ENCODE measurements around the gene LDHAL6B. TPM values are rescaled to one million over a fixed set of nuclear protein-coding genes. Genes with fewer than 3 reads are reported as not detected.

The LDHAL6B gene
- total and polyA plus RNA-seq, 2 donors (not counting 1 experiment from before 2014, with no cell fraction given), result not detected

DNA sequence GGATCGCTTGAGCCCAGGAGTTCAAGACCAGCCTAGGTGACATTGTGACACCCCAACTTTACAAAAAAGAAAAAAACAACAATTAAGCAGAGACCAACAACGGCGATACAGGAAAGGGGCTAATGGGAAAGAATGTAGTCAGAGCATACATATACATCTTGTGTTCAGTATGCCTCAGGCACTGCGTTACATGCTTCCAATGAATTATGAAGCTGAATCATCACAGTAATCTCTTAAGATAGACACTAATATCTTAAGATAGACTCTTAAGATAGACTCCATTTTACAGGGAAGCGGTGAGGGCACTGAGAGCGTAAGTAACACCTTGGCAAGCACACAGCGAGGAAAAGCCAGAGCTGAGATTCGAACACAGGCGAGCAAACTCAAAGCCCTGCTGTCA, 6.1 kb upstream of the LDHAL6B start:
- Histone ChIP-seq H3K79me2 (ENCODE audit: control insufficient read depth, insufficient read depth, low read length) (no peaks in the 10 kb centered on the region), H4K20me1 (ENCODE audit: control insufficient read depth, extremely low read depth, insufficient read depth, low read length) (no peaks in the 10 kb centered on the region), H3K27me3 (ENCODE audit: control insufficient read depth, insufficient read depth, low read length) (no peaks in the 10 kb centered on the region), H3K27ac (ENCODE audit: insufficient read depth, low read length) (no peak overlapping the region), H3K9ac (ENCODE audit: insufficient read depth, low read length) (no peak overlapping the region), H2AFZ (ENCODE audit: low read length) (no peak overlapping the region), H3K4me1 (ENCODE audit: control insufficient read depth, extremely low read depth, insufficient read depth, low read length) (peaks cover 2% of the 10 kb centered on the region), H3K36me3 (ENCODE audit: control insufficient read depth, insufficient read depth, low read length) (peaks cover 2% of the 10 kb centered on the region), H3K9me3 (ENCODE audit: control insufficient read depth, insufficient read depth, low read depth, low read length) (no peaks in the 10 kb centered on the region), H3K4me3 (replicated peaks in 1 of 4; ENCODE audit: control extremely low read depth in 1 of 4, insufficient read depth in 1 of 4, low read depth in 3 of 4, low read length in 4 of 4) (no peak overlapping the region), H3K4me2 (ENCODE audit: extremely low read depth, insufficient read depth, low read length) (no peak overlapping the region)
- TF ChIP-seq, protein P1, sequence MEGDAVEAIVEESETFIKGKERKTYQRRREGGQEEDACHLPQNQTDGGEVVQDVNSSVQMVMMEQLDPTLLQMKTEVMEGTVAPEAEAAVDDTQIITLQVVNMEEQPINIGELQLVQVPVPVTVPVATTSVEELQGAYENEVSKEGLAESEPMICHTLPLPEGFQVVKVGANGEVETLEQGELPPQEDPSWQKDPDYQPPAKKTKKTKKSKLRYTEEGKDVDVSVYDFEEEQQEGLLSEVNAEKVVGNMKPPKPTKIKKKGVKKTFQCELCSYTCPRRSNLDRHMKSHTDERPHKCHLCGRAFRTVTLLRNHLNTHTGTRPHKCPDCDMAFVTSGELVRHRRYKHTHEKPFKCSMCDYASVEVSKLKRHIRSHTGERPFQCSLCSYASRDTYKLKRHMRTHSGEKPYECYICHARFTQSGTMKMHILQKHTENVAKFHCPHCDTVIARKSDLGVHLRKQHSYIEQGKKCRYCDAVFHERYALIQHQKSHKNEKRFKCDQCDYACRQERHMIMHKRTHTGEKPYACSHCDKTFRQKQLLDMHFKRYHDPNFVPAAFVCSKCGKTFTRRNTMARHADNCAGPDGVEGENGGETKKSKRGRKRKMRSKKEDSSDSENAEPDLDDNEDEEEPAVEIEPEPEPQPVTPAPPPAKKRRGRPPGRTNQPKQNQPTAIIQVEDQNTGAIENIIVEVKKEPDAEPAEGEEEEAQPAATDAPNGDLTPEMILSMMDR (conservative IDR thresholded peaks at IDR 0.05 in 1 of 2, IDR thresholded peaks at IDR 0.05 in 1 of 2; ENCODE audit: low read depth in 1 of 2, low read length in 2 of 2), result no peak
- no peak for TF ChIP-seq EZH2 (IDR thresholded peaks at IDR 0.05; ENCODE audit: low read length, missing control alignments)
- DNase-seq (ENCODE audit: low read depth in 2 of 2), result peak in 1 of 2 donors; percentile 31

- Histone ChIP-seq H3K4me1 (ENCODE audit: control insufficient read depth, extremely low read depth, insufficient read depth, low read length) (peaks cover 2% of the 10 kb centered on the region), H3K79me2 (ENCODE audit: control insufficient read depth, insufficient read depth, low read length) (no peaks in the 10 kb centered on the region), H2AFZ (ENCODE audit: low read length) (no peak overlapping the region), H4K20me1 (ENCODE audit: control insufficient read depth, extremely low read depth, insufficient read depth, low read length) (no peaks in the 10 kb centered on the region), H3K27ac (ENCODE audit: insufficient read depth, low read length) (no peak overlapping the region), H3K4me3 (replicated peaks in 1 of 4; ENCODE audit: control extremely low read depth in 1 of 4, insufficient read depth in 1 of 4, low read depth in 3 of 4, low read length in 4 of 4) (no peak overlapping the region), H3K9ac (ENCODE audit: insufficient read depth, low read length) (no peak overlapping the region), H3K36me3 (ENCODE audit: control insufficient read depth, insufficient read depth, low read length) (peaks cover 4% of the 10 kb centered on the region), H3K27me3 (ENCODE audit: control insufficient read depth, insufficient read depth, low read length) (no peaks in the 10 kb centered on the region), H3K9me3 (ENCODE audit: control insufficient read depth, insufficient read depth, low read depth, low read length) (no peaks in the 10 kb centered on the region), H3K4me2 (ENCODE audit: extremely low read depth, insufficient read depth, low read length) (no peak overlapping the region)
- TF ChIP-seq EZH2 (IDR thresholded peaks at IDR 0.05; ENCODE audit: low read length, missing control alignments), result no peak
- TF ChIP-seq, protein P1 (conservative IDR thresholded peaks at IDR 0.05 in 1 of 2, IDR thresholded peaks at IDR 0.05 in 1 of 2; ENCODE audit: low read depth in 1 of 2, low read length in 2 of 2), result no peak
- no peak for DNase-seq (ENCODE audit: low read depth in 2 of 2)
Observed at GRCh38 chr15:59203008-59203407, 3.6 kb upstream of the LDHAL6B start.

GRCh38 chr15:59203657-59204056, 3.0 kb upstream of the LDHAL6B start:
- Histone ChIP-seq H4K20me1 (ENCODE audit: control insufficient read depth, extremely low read depth, insufficient read depth, low read length) (no peaks in the 10 kb centered on the region), H3K9ac (ENCODE audit: insufficient read depth, low read length) (no peak overlapping the region), H3K79me2 (ENCODE audit: control insufficient read depth, insufficient read depth, low read length) (no peaks in the 10 kb centered on the region), H3K36me3 (ENCODE audit: control insufficient read depth, insufficient read depth, low read length) (peaks cover 4% of the 10 kb centered on the region), H3K4me3 (replicated peaks in 1 of 4; ENCODE audit: control extremely low read depth in 1 of 4, insufficient read depth in 1 of 4, low read depth in 3 of 4, low read length in 4 of 4) (no peak overlapping the region), H3K27ac (ENCODE audit: insufficient read depth, low read length) (no peak overlapping the region), H3K9me3 (ENCODE audit: control insufficient read depth, insufficient read depth, low read depth, low read length) (no peaks in the 10 kb centered on the region), H3K27me3 (ENCODE audit: control insufficient read depth, insufficient read depth, low read length) (no peaks in the 10 kb centered on the region), H3K4me2 (ENCODE audit: extremely low read depth, insufficient read depth, low read length) (no peak overlapping the region), H3K4me1 (ENCODE audit: control insufficient read depth, extremely low read depth, insufficient read depth, low read length) (peaks cover 2% of the 10 kb centered on the region), H2AFZ (ENCODE audit: low read length) (no peak overlapping the region)
- DNase-seq (ENCODE audit: low read depth in 2 of 2), result no peak
- TF ChIP-seq, protein P1 (conservative IDR thresholded peaks at IDR 0.05 in 1 of 2, IDR thresholded peaks at IDR 0.05 in 1 of 2; ENCODE audit: low read depth in 1 of 2, low read length in 2 of 2), result no peak
- TF ChIP-seq EZH2 (IDR thresholded peaks at IDR 0.05; ENCODE audit: low read length, missing control alignments), result no peak

Data from fibroblast of lung (primary cell).